H9 (cell line): ENCODE data around the gene TOR1B. TPM values are rescaled to one million over a fixed set of nuclear protein-coding genes. Genes with fewer than 3 reads are reported as not detected.

Experiments
- DNase-seq: peaks from one replicate; pipeline ENCODE4 v3.0.0-alpha.2; 2017
- H2AFZ ChIP-seq: one replicate; pipeline ENCODE4 v1.6.1; 2013; ENCODE audit warnings: mild to moderate bottlenecking, low read length, control low read depth, moderate library complexity
- H2AK5ac ChIP-seq: 2 replicates; pipeline ENCODE4 v1.6.1; 2013; ENCODE audit warnings: low read length, control low read depth, mixed read lengths; ENCODE audit not compliant: insufficient read length
- H2BK120ac ChIP-seq: one replicate; pipeline ENCODE4 v1.6.1; 2013; ENCODE audit warnings: low read depth, mild to moderate bottlenecking, low read length, control low read depth, inconsistent platforms; ENCODE audit not compliant: poor library complexity, severe bottlenecking
- H2BK12ac ChIP-seq: 2 replicates; pipeline ENCODE4 v1.6.1; 2013; ENCODE audit warnings: low read length, control low read depth, mixed read lengths, low read depth; ENCODE audit not compliant: insufficient read length
- H2BK15ac ChIP-seq: 2 replicates; pipeline ENCODE4 v1.6.1; 2013; ENCODE audit warnings: low read depth, low read length, control low read depth
- H2BK20ac ChIP-seq: one replicate; pipeline ENCODE4 v1.6.1; 2013; ENCODE audit warnings: low read depth, mild to moderate bottlenecking, low read length, control low read depth, inconsistent platforms; ENCODE audit not compliant: poor library complexity, severe bottlenecking
- H2BK5ac ChIP-seq: 2 replicates; pipeline ENCODE4 v1.6.1; 2013; ENCODE audit warnings: low read length, control low read depth, mixed read lengths; ENCODE audit not compliant: insufficient read length
- H3K14ac ChIP-seq: 2 replicates; pipeline ENCODE4 v1.6.1; 2013; ENCODE audit warnings: low read length, control low read depth; ENCODE audit not compliant: insufficient read depth
- H3K18ac ChIP-seq: 2 replicates; pipeline ENCODE4 v1.6.1; 2013; ENCODE audit warnings: low read depth, mild to moderate bottlenecking, mixed read lengths, low read length, control low read depth; ENCODE audit not compliant: insufficient read length
- H3K23ac ChIP-seq: 2 replicates; pipeline ENCODE4 v1.6.1; 2013; ENCODE audit warnings: low read length, control low read depth, mixed read lengths, low read depth; ENCODE audit not compliant: insufficient read length
- H3K23me2 ChIP-seq: 2 replicates; pipeline ENCODE4 v1.6.1; 2013; ENCODE audit warnings: low read depth, mild to moderate bottlenecking, mixed read lengths, low read length, control low read depth; ENCODE audit not compliant: insufficient read length, poor library complexity, severe bottlenecking
- H3K27ac ChIP-seq: 2 replicates; pipeline ENCODE4 v1.5.1; 2013; ENCODE audit warnings: low read length, control low read depth, mixed read lengths, low read depth; ENCODE audit not compliant: insufficient read length
- H3K27me3 ChIP-seq: 2 replicates; pipeline ENCODE4 v1.6.1; 2013; ENCODE audit warnings: low read length, control low read depth, inconsistent platforms; ENCODE audit not compliant: insufficient read depth
- H3K4ac ChIP-seq: 2 replicates; pipeline ENCODE4 v1.6.1; 2013; ENCODE audit warnings: low read depth, mild to moderate bottlenecking, control low read depth, inconsistent platforms, low read length, moderate library complexity
- H3K4me1 ChIP-seq: 2 replicates; pipeline ENCODE4 v1.6.1; 2013; ENCODE audit warnings: low read length, control low read depth, inconsistent platforms; ENCODE audit not compliant: insufficient read depth
- H3K4me2 ChIP-seq: 2 replicates; pipeline ENCODE4 v1.6.1; 2013; ENCODE audit warnings: low read length, control low read depth, mixed read lengths; ENCODE audit not compliant: insufficient read length, insufficient read depth
- H3K56ac ChIP-seq: 2 replicates; pipeline ENCODE4 v1.6.1; 2013; ENCODE audit warnings: low read depth, mild to moderate bottlenecking, mixed read lengths, low read length, control low read depth; ENCODE audit not compliant: insufficient read length
- H3K79me1 ChIP-seq: 2 replicates; pipeline ENCODE4 v1.6.1; 2013; ENCODE audit warnings: low read depth, mild to moderate bottlenecking, moderate library complexity, low read length, control low read depth, inconsistent platforms; ENCODE audit not compliant: insufficient read depth, poor library complexity, severe bottlenecking
- H3K79me2 ChIP-seq: 2 replicates; pipeline ENCODE4 v1.6.1; 2013; ENCODE audit warnings: low read length, control low read depth, inconsistent platforms; ENCODE audit not compliant: insufficient read depth
- H3K9ac ChIP-seq: 2 replicates; pipeline ENCODE4 v1.6.1; 2013; ENCODE audit warnings: low read length, control low read depth, mixed read lengths; ENCODE audit not compliant: insufficient read length; ENCODE audit errors: extremely low read depth
- H3K9me3 ChIP-seq: one replicate; pipeline ENCODE4 v1.6.1; 2013; ENCODE audit warnings: low read depth, low read length, inconsistent platforms; ENCODE audit not compliant: control insufficient read depth
- H3T11ph ChIP-seq: one replicate; pipeline ENCODE4 v1.6.1; 2013; ENCODE audit warnings: mild to moderate bottlenecking, low read length, control low read depth, inconsistent platforms
- H4K20me1 ChIP-seq: one replicate; pipeline ENCODE4 v1.6.1; 2013; ENCODE audit not compliant: control insufficient read depth, insufficient read length, insufficient read depth
- H4K5ac ChIP-seq: 2 replicates; pipeline ENCODE4 v1.6.1; 2013; ENCODE audit warnings: low read depth, mild to moderate bottlenecking, mixed read lengths, low read length, control low read depth; ENCODE audit not compliant: insufficient read length
- H4K8ac ChIP-seq: replicated peaks from 2 replicates; pipeline ENCODE4 v1.6.1; 2013; ENCODE audit warnings: low read length, control low read depth, mixed read lengths, low read depth; ENCODE audit not compliant: insufficient read length
- H4K91ac ChIP-seq: 2 replicates; pipeline ENCODE4 v1.6.1; 2013; ENCODE audit warnings: low read depth, mild to moderate bottlenecking, moderate library complexity, mixed read lengths, low read length, control low read depth; ENCODE audit not compliant: insufficient read length
- H3K27ac Mint-ChIP-seq, 3 experiments: 2 replicates in 2 of 3; 3 replicates in 1 of 3; pipeline ENCODE4 v1.8.0; 2020 to 2021; ENCODE audit warnings: mixed read lengths in 3 of 3, mild to moderate bottlenecking in 1 of 3, moderate library complexity in 1 of 3
- H3K27me3 Mint-ChIP-seq: 2 replicates; pipeline ENCODE4 v1.8.0; 2021; ENCODE audit warnings: low read depth, mild to moderate bottlenecking, moderate library complexity, mixed read lengths
- H3K36me3 Mint-ChIP-seq, 3 experiments: 2 replicates in 2 of 3; 3 replicates in 1 of 3; pipeline ENCODE4 v1.8.0; 2020 to 2021; ENCODE audit warnings: low read depth in 3 of 3, mixed read lengths in 3 of 3; ENCODE audit not compliant: insufficient read depth in 1 of 3
- H3K4me1 Mint-ChIP-seq, 2 experiments: 2 replicates each; pipeline ENCODE4 v1.8.0; 2020; ENCODE audit warnings: mixed read lengths in 2 of 2
- H3K4me3 Mint-ChIP-seq, 2 experiments: 2 replicates in 1 of 2; 3 replicates in 1 of 2; pipeline ENCODE4 v1.8.0; 2020 to 2021; ENCODE audit warnings: mild to moderate bottlenecking in 2 of 2, mixed read lengths in 2 of 2, moderate library complexity in 1 of 2
- H3K9me3 Mint-ChIP-seq, 2 experiments: 2 replicates in 1 of 2; 3 replicates in 1 of 2; pipeline ENCODE4 v1.8.0; 2020; ENCODE audit warnings: mild to moderate bottlenecking in 2 of 2, mixed read lengths in 2 of 2, moderate library complexity in 1 of 2
- CTCF ChIP-seq: fragments of 200-600 bp; sonication (generic); conservative IDR thresholded peaks from 3 replicates; pipeline ENCODE4 v1.8.0; 2021; ENCODE audit warnings: antibody characterized with exemption, mild to moderate bottlenecking
- WGBS: extraction: QIAGEN DNeasy Blood & Tissue Kit; methylation state at CpG from one replicate; pipeline ENCODE4 v1.1.7; 2013; ENCODE audit warnings: missing lambda C conversion rate, low lambda C conversion rate, mixed read lengths; ENCODE audit not compliant: insufficient read length; ENCODE audit errors: extremely low coverage; 5-methylcytosine and 5-hydroxymethylcytosine counted together
- total RNA-seq: library from RNA; stranded (reverse); gene quantifications from 2 replicates; pipeline ENCODE4 v1.2.1, GENCODE V29; 2021

Gene TOR1B
- total RNA-seq, 1 experiment from 2014 or later: 18.1 TPM

GRCh38 chr9:129774791-129775447 lies 28.1 kb upstream of the TOR1B start:
- Mint-ChIP-seq H3K36me3 (no peaks in the 10 kb centered on the region), H3K27ac (no peak overlapping the region), H3K9me3 (no peaks in the 10 kb centered on the region), H3K4me3 (no peak overlapping the region), H3K27me3 (peaks cover 16% of the 10 kb centered on the region), H3K4me1 (peaks cover 10 to 12% of the 10 kb centered on the region in 2 experiments)
- no peak overlapping the region for H4K8ac ChIP-seq
- H2AK5ac ChIP-seq: no peak overlapping the region
- no peak overlapping the region for H3K56ac ChIP-seq
- peaks cover 2% of the 10 kb centered on the region for H4K20me1 ChIP-seq
- H3K9me3 ChIP-seq: no peaks in the 10 kb centered on the region
- no peak overlapping the region for H3K18ac ChIP-seq
- H2BK5ac ChIP-seq: no peak overlapping the region
- no peak overlapping the region for H2BK15ac ChIP-seq
- no peak overlapping the region for H2BK12ac ChIP-seq
- no peaks in the 10 kb centered on the region for H3K4me1 ChIP-seq
- H2BK120ac ChIP-seq: no peak overlapping the region
- no peaks in the 10 kb centered on the region for H3K23me2 ChIP-seq
- H3T11ph ChIP-seq: no peak overlapping the region
- no CpG with 5 or more reads among the region's 20 CpGs for WGBS
- H3K4ac ChIP-seq: no peak overlapping the region
- no peak overlapping the region for H4K5ac ChIP-seq
- H2BK20ac ChIP-seq: no peak overlapping the region
- no peak overlapping the region for H3K14ac ChIP-seq
- H2AFZ ChIP-seq: no peak overlapping the region
- no peak overlapping the region for H3K9ac ChIP-seq
- DNase-seq: peak; percentile 48
- H3K27me3 ChIP-seq: no peaks in the 10 kb centered on the region
- no peak overlapping the region for H3K23ac ChIP-seq
- no peaks in the 10 kb centered on the region for H3K79me2 ChIP-seq
- no peak overlapping the region for H4K91ac ChIP-seq
- no peak overlapping the region for H3K27ac ChIP-seq
- H3K4me2 ChIP-seq: no peak overlapping the region
- TF ChIP-seq CTCF: no peak
- no peaks in the 10 kb centered on the region for H3K79me1 ChIP-seq
